ENCODE results near the gene CELF2.

Gene CELF2

GRCh38 chr10:11257440-11258090 is 239.9 kb downstream of the CELF2 start:
- H3K4me1 ChIP-seq (ENCODE audit: control insufficient read depth, low read depth, low read length), result no peaks in the 10 kb centered on the region
- H3K9me3 ChIP-seq (ENCODE audit: control insufficient read depth, low read depth, low read length), result no peaks in the 10 kb centered on the region
- no peak overlapping the region for H3K27ac ChIP-seq (ENCODE audit: low read length)
- no peak overlapping the region for H3K9ac ChIP-seq (ENCODE audit: low read length)
- H3K27me3 ChIP-seq (ENCODE audit: control insufficient read depth, insufficient read depth, low read length), result no peaks in the 10 kb centered on the region
- peaks cover 10% of the 10 kb centered on the region for H3K36me3 ChIP-seq (ENCODE audit: control insufficient read depth, low read depth, low read length)
- no peak overlapping the region for H3K4me3 ChIP-seq (ENCODE audit: low read length)

- Histone ChIP-seq H3K27me3 (ENCODE audit: control insufficient read depth, insufficient read depth, low read length) (no peaks in the 10 kb centered on the region), H3K4me1 (ENCODE audit: control insufficient read depth, low read depth, low read length) (no peaks in the 10 kb centered on the region), H3K27ac (ENCODE audit: low read length) (no peak overlapping the region), H3K9me3 (ENCODE audit: control insufficient read depth, low read depth, low read length) (no peaks in the 10 kb centered on the region), H3K36me3 (ENCODE audit: control insufficient read depth, low read depth, low read length) (peaks cover 10% of the 10 kb centered on the region), H3K9ac (ENCODE audit: low read length) (no peak overlapping the region), H3K4me3 (ENCODE audit: low read length) (no peak overlapping the region)
These were observed 242.5 kb downstream of the CELF2 start for GRCh38 chr10:11260170-11260569.

- H3K9me3 ChIP-seq (ENCODE audit: control insufficient read depth, low read depth, low read length), result no peaks in the 10 kb centered on the region
- H3K4me1 ChIP-seq (ENCODE audit: control insufficient read depth, low read depth, low read length), result no peaks in the 10 kb centered on the region
- H3K27me3 ChIP-seq (ENCODE audit: control insufficient read depth, insufficient read depth, low read length), result no peaks in the 10 kb centered on the region
- no peak overlapping the region for H3K4me3 ChIP-seq (ENCODE audit: low read length)
- no peak overlapping the region for H3K9ac ChIP-seq (ENCODE audit: low read length)
- H3K27ac ChIP-seq (ENCODE audit: low read length), result no peak overlapping the region
- peaks cover 10% of the 10 kb centered on the region for H3K36me3 ChIP-seq (ENCODE audit: control insufficient read depth, low read depth, low read length)
These were observed 243.5 kb downstream of the CELF2 start for GRCh38 chr10:11261143-11261542.

DNA sequence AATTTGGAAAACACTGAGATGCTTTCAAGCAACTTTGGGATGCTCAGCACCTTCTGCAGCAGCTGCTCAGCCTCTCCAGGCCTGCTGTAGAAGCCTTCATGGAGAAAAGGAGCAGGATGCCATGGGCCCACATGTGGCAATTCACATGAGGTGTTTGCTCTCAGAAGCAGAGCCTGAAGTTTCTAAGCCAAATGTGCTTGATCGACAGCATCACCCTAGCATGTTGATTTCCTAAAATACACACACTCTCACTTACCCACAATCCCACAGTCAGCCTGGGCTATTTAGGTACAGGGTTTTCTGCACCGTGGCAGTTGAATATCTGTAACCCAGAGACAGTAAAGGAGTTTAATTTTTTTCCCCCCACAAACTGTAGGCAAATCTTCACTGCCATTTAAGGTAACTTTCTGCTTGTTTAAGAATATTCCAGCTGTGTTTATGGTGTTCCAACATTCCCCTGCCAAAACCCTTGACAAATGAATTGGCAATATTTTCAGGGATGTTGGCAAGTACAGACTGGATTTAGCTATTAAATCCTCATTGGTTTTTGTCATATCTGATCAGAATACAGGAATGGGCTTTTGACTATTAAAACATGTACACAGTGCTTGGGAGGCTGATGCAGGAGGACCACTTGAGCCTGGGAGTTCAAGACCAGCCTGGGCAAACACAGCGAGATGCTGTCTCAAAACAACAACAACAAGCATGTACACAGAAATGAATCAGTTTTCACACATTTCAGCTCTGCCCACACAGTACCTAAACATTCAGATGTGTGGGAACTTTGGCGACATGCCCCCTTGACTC is 244.2 kb downstream of the CELF2 start:
- H3K27ac ChIP-seq (ENCODE audit: low read length), result no peak overlapping the region
- peaks cover 10% of the 10 kb centered on the region for H3K36me3 ChIP-seq (ENCODE audit: control insufficient read depth, low read depth, low read length)
- no peaks in the 10 kb centered on the region for H3K9me3 ChIP-seq (ENCODE audit: control insufficient read depth, low read depth, low read length)
- H3K9ac ChIP-seq (ENCODE audit: low read length), result no peak overlapping the region
- no peaks in the 10 kb centered on the region for H3K4me1 ChIP-seq (ENCODE audit: control insufficient read depth, low read depth, low read length)
- H3K4me3 ChIP-seq (ENCODE audit: low read length), result no peak overlapping the region
- no peaks in the 10 kb centered on the region for H3K27me3 ChIP-seq (ENCODE audit: control insufficient read depth, insufficient read depth, low read length)

DNA sequence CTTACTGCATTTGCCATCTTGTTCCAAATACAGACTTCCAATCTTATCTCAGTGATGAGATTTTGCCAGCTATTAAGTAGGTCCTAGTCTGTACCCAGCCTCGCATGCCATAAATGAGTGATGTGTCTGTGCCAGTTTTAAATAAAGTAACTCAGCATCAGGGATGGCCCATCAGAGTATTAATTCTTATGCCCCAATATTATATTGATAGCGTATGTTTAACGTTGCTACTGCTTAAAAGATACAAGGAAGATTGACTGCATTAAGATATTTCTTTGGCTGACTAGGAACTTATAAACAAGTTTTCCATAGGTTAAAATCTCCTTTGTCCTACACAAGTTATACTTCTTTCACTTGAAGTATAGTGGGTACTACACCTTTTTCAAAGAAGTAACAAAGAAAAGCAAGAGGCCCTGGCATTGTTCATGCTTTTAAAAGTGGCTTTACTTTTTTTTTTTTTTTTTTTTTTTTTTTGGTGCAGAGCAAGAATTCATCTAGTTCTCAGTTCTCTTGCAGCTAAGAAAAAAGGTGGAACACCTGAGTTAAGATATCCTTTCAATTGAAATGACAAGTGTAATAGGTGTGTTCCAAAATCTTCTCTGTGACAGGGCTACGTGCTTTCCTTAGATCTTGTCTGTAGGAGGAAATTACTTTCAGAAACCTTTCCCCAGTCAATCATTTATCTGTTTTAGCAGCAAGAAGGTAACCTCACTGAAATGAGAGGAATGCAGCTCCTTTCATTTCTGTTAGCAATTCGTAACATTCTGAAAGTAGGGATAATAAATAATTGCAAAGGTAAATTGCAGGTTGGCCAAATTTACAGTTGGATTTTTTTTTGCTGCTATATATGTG is 245.0 kb downstream of the CELF2 start:
- no peaks in the 10 kb centered on the region for H3K27me3 ChIP-seq (ENCODE audit: control insufficient read depth, insufficient read depth, low read length)
- no peak overlapping the region for H3K4me3 ChIP-seq (ENCODE audit: low read length)
- H3K27ac ChIP-seq (ENCODE audit: low read length), result no peak overlapping the region
- H3K9me3 ChIP-seq (ENCODE audit: control insufficient read depth, low read depth, low read length), result no peaks in the 10 kb centered on the region
- H3K9ac ChIP-seq (ENCODE audit: low read length), result no peak overlapping the region
- H3K36me3 ChIP-seq (ENCODE audit: control insufficient read depth, low read depth, low read length), result peaks cover 10% of the 10 kb centered on the region
- H3K4me1 ChIP-seq (ENCODE audit: control insufficient read depth, low read depth, low read length), result no peaks in the 10 kb centered on the region

- no peaks in the 10 kb centered on the region for H3K27me3 ChIP-seq (ENCODE audit: control insufficient read depth, insufficient read depth, low read length)
These were observed 246.1 kb downstream of the CELF2 start for GRCh38 chr10:11263767-11264166.

GRCh38 chr10:11264296-11265048 is 246.8 kb downstream of the CELF2 start:
- Histone ChIP-seq H3K4me3 (ENCODE audit: low read length) (no peak overlapping the region), H3K27me3 (ENCODE audit: control insufficient read depth, insufficient read depth, low read length) (no peaks in the 10 kb centered on the region), H3K4me1 (ENCODE audit: control insufficient read depth, low read depth, low read length) (no peaks in the 10 kb centered on the region), H3K9me3 (ENCODE audit: control insufficient read depth, low read depth, low read length) (no peaks in the 10 kb centered on the region), H3K36me3 (ENCODE audit: control insufficient read depth, low read depth, low read length) (no peaks in the 10 kb centered on the region), H3K27ac (ENCODE audit: low read length) (no peak overlapping the region), H3K9ac (ENCODE audit: low read length) (no peak overlapping the region)

More at GRCh38 chr10:11263767-11264166, 246.1 kb downstream of the CELF2 start:
- H3K9me3 ChIP-seq (ENCODE audit: control insufficient read depth, low read depth, low read length), result no peaks in the 10 kb centered on the region
- H3K36me3 ChIP-seq (ENCODE audit: control insufficient read depth, low read depth, low read length), result peaks cover 6% of the 10 kb centered on the region
- no peak overlapping the region for H3K9ac ChIP-seq (ENCODE audit: low read length)
- no peak overlapping the region for H3K27ac ChIP-seq (ENCODE audit: low read length)
- no peak overlapping the region for H3K4me3 ChIP-seq (ENCODE audit: low read length)
- no peaks in the 10 kb centered on the region for H3K4me1 ChIP-seq (ENCODE audit: control insufficient read depth, low read depth, low read length)

- Histone ChIP-seq H3K4me3 (ENCODE audit: low read length) (no peak overlapping the region), H3K4me1 (ENCODE audit: control insufficient read depth, low read depth, low read length) (peaks cover 7% of the 10 kb centered on the region), H3K36me3 (ENCODE audit: control insufficient read depth, low read depth, low read length) (no peaks in the 10 kb centered on the region), H3K9me3 (ENCODE audit: control insufficient read depth, low read depth, low read length) (no peaks in the 10 kb centered on the region), H3K27ac (ENCODE audit: low read length) (no peak overlapping the region), H3K27me3 (ENCODE audit: control insufficient read depth, insufficient read depth, low read length) (no peaks in the 10 kb centered on the region), H3K9ac (ENCODE audit: low read length) (no peak overlapping the region)
These were observed 247.8 kb downstream of the CELF2 start for GRCh38 chr10:11265484-11265883.

- H3K4me1 ChIP-seq (ENCODE audit: control insufficient read depth, low read depth, low read length), result peaks cover 11% of the 10 kb centered on the region
- H3K9me3 ChIP-seq (ENCODE audit: control insufficient read depth, low read depth, low read length), result no peaks in the 10 kb centered on the region
- no peak overlapping the region for H3K9ac ChIP-seq (ENCODE audit: low read length)
- H3K4me3 ChIP-seq (ENCODE audit: low read length), result no peak overlapping the region
- H3K36me3 ChIP-seq (ENCODE audit: control insufficient read depth, low read depth, low read length), result no peaks in the 10 kb centered on the region
- no peak overlapping the region for H3K27ac ChIP-seq (ENCODE audit: low read length)
- H3K27me3 ChIP-seq (ENCODE audit: control insufficient read depth, insufficient read depth, low read length), result no peaks in the 10 kb centered on the region
These were observed 248.8 kb downstream of the CELF2 start for GRCh38 chr10:11266426-11266825.

DNA sequence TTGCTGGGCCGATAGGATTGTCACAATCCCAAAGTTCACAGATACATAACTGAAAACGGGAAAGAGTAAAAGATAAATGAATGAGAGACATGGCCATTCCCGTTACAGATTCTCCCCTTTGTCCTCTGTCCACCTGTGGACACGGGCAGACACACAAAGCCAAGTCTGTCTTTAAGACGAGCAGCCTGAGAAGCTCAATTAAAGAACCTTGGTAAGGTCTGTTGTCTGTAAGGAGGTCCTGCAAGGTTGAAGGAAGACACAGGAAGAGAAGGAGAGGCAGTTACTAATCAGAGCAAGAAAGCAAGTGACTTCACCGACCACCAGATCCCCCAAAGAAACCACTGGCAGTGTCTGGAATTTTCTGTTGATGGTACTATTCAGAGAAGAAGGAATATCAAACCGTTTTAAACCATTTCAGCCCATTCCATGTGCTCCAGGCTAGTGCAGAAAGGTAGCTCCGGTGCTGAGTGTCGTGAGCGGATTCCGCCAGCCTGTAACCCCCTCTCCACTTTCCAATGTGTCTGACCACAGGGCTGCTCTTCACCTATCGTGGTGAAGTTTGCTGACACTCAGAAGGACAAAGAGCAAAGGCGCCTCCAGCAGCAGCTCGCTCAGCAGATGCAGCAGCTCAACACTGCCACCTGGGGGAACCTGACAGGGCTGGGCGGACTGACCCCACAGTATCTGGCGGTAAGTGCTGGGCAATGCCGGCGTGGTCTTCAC is 252.6 kb downstream of the CELF2 start:
- H3K4me1 ChIP-seq (ENCODE audit: control insufficient read depth, low read depth, low read length), result peaks cover 11% of the 10 kb centered on the region
- H3K4me3 ChIP-seq (ENCODE audit: low read length), result no peak overlapping the region
- H3K9me3 ChIP-seq (ENCODE audit: control insufficient read depth, low read depth, low read length), result no peaks in the 10 kb centered on the region
- no peak overlapping the region for H3K27ac ChIP-seq (ENCODE audit: low read length)
- no peaks in the 10 kb centered on the region for H3K27me3 ChIP-seq (ENCODE audit: control insufficient read depth, insufficient read depth, low read length)
- H3K9ac ChIP-seq (ENCODE audit: low read length), result no peak overlapping the region
- H3K36me3 ChIP-seq (ENCODE audit: control insufficient read depth, low read depth, low read length), result no peaks in the 10 kb centered on the region
